ENCODE measurements around the gene GALNT2.

GRCh38 chr1:230087717-230088105 lies 20.7 kb downstream of the GALNT2 start:
- no peak for TF ChIP-seq CTCF (IDR thresholded peaks at IDR 0.05)
- no peak for TF ChIP-seq ZFX (IDR thresholded peaks at IDR 0.05; ENCODE audit: borderline replicate concordance)
